HG02588 (cell line): ENCODE measurements around the gene NGDN.
A peak's percentile ranks its signal among the peaks of the same experiment; 100 is the strongest.

ENCODE experiments used
- ATAC-seq: cut with Tn5 transposase; IDR thresholded peaks from one replicate; pipeline ENCODE4 v1.9.1; 2021; ENCODE audit warnings: mild to moderate bottlenecking, moderate library complexity; ENCODE audit not compliant: unreplicated experiment

Gene NGDN

GRCh38 chr14:23468704-23469126 lies 788 bp upstream of the NGDN start:
- no peak for ATAC-seq

- ATAC-seq: peak; percentile 1
These were observed 452 bp downstream of the NGDN start for GRCh38 chr14:23469906-23470403.

- no peak for ATAC-seq
These were observed 1.4 kb downstream of the NGDN start for GRCh38 chr14:23470947-23471346.

GRCh38 chr14:23478109-23478759 lies 8.7 kb downstream of the NGDN start:
- no peak for ATAC-seq

GRCh38 chr14:23481362-23481970 lies 12.0 kb downstream of the NGDN start:
- ATAC-seq: no peak

GRCh38 chr14:23481979-23482822 lies 12.7 kb downstream of the NGDN start:
- no peak for ATAC-seq

- no peak for ATAC-seq
These were observed 13.3 kb downstream of the NGDN start for GRCh38 chr14:23482823-23483148.

- ATAC-seq: no peak
These were observed 13.8 kb downstream of the NGDN start for GRCh38 chr14:23483236-23483854.

GRCh38 chr14:23485326-23485725 lies 15.8 kb downstream of the NGDN start:
- ATAC-seq: no peak

- ATAC-seq: no peak
These were observed 16.5 kb downstream of the NGDN start for GRCh38 chr14:23486036-23486435.

- no peak for ATAC-seq
These were observed 17.7 kb downstream of the NGDN start for GRCh38 chr14:23487216-23487615.

- ATAC-seq: no peak
These were observed 23.2 kb downstream of the NGDN start for GRCh38 chr14:23492618-23493272.

- ATAC-seq: no peak
These were observed 24.7 kb downstream of the NGDN start for GRCh38 chr14:23494223-23494622.

- no peak for ATAC-seq
These were observed 42.7 kb downstream of the NGDN start for GRCh38 chr14:23512156-23512555.

- ATAC-seq: no peak
These were observed 43.7 kb downstream of the NGDN start for GRCh38 chr14:23513005-23513817.

- no peak for ATAC-seq
These were observed 44.5 kb downstream of the NGDN start for GRCh38 chr14:23513818-23514643.

GRCh38 chr14:23514644-23514957 lies 45.1 kb downstream of the NGDN start:
- ATAC-seq: no peak

GRCh38 chr14:23517650-23518326 lies 48.3 kb downstream of the NGDN start:
- no peak for ATAC-seq

GRCh38 chr14:23518709-23519108 lies 49.2 kb downstream of the NGDN start:
- ATAC-seq: no peak
